Keratinocyte (primary cell): ENCODE measurements around the gene SYT1. TPM values are rescaled to one million over a fixed set of nuclear protein-coding genes. Genes with fewer than 3 reads are reported as not detected.

ENCODE experiments used
- DNase-seq: peaks from one replicate; pipeline ENCODE4 v3.0.0-alpha.2; 2011; ENCODE audit warnings: low read depth, missing footprints, low spot score
- FAIRE-seq: peaks from 2 replicates; lab custom pipeline; 2011; peaks lifted over from hg19 to GRCh38; lab: Jason Lieb, UNC
- H2AFZ ChIP-seq: 2 replicates; pipeline ENCODE4 v1.6.0; 2012; ENCODE audit warnings: low read length, control low read depth, inconsistent platforms; ENCODE audit not compliant: control insufficient read depth
- H3K27ac ChIP-seq: 2 replicates; pipeline ENCODE4 v1.5.1; 2011; ENCODE audit warnings: low read length; ENCODE audit not compliant: control insufficient read depth, insufficient read depth
- H3K27me3 ChIP-seq: 3 replicates; pipeline ENCODE4 v1.6.0; 2011; ENCODE audit warnings: low read length; ENCODE audit not compliant: control insufficient read depth, insufficient read depth; ENCODE audit errors: extremely low read depth
- H3K36me3 ChIP-seq, 2 experiments: 2 replicates in 1 of 2; 3 replicates in 1 of 2; pipeline ENCODE4 v1.5.1; 2011; ENCODE audit warnings: low read length in 2 of 2, mild to moderate bottlenecking in 1 of 2; ENCODE audit not compliant: control insufficient read depth in 2 of 2, insufficient read depth in 2 of 2; ENCODE audit errors: extremely low read depth in 1 of 2
- H3K4me1 ChIP-seq: 3 replicates; pipeline ENCODE4 v1.5.1; 2011; ENCODE audit warnings: low read length; ENCODE audit not compliant: control insufficient read depth, insufficient read depth; ENCODE audit errors: extremely low read depth
- H3K4me2 ChIP-seq: 3 replicates; pipeline ENCODE4 v1.6.0; 2011; ENCODE audit warnings: low read depth, low read length; ENCODE audit not compliant: control insufficient read depth, insufficient read depth; ENCODE audit errors: extremely low read depth
- H3K4me3 ChIP-seq, 3 experiments: fragments of 200-600 bp in 1 of 3; sonication (generic) in 1 of 3; 2 replicates in 2 of 3; 3 replicates in 1 of 3; pipeline ENCODE4 v1.5.1; 2011 to 2016; ENCODE audit warnings: low read length in 3 of 3, mild to moderate bottlenecking in 3 of 3, control low read depth in 2 of 3, inconsistent platforms in 1 of 3, low read depth in 1 of 3, mixed read lengths in 1 of 3, mixed run types in 1 of 3, moderate library complexity in 1 of 3; ENCODE audit not compliant: control insufficient read depth in 2 of 3, insufficient read depth in 2 of 3; ENCODE audit errors: extremely low read depth in 1 of 3
- H3K79me2 ChIP-seq: 2 replicates; pipeline ENCODE4 v1.6.0; 2012; ENCODE audit warnings: low read length; ENCODE audit not compliant: control insufficient read depth, insufficient read depth
- H3K9ac ChIP-seq: 3 replicates; pipeline ENCODE4 v1.6.0; 2011; ENCODE audit warnings: low read length; ENCODE audit not compliant: control insufficient read depth, insufficient read depth; ENCODE audit errors: extremely low read depth
- H3K9me1 ChIP-seq: 3 replicates; pipeline ENCODE4 v1.6.0; 2011; ENCODE audit warnings: low read length; ENCODE audit not compliant: control insufficient read depth, insufficient read depth; ENCODE audit errors: extremely low read depth
- H3K9me3 ChIP-seq: 2 replicates; pipeline ENCODE4 v1.5.1; 2012; ENCODE audit warnings: low read depth, low read length; ENCODE audit not compliant: control insufficient read depth
- H4K20me1 ChIP-seq: 3 replicates; pipeline ENCODE4 v1.6.0; 2011; ENCODE audit warnings: low read length; ENCODE audit not compliant: control insufficient read depth, insufficient read depth; ENCODE audit errors: extremely low read depth
- CTCF ChIP-seq, 3 experiments: IDR thresholded peaks in 1 of 3; conservative IDR thresholded peaks in 1 of 3; optimal IDR thresholded peaks in 1 of 3; 2 replicates in 2 of 3; 3 replicates in 1 of 3; pipeline versions ENCODE3 to v1.5.1; 2011; ENCODE audit warnings: low read length in 3 of 3, mild to moderate bottlenecking in 3 of 3, moderate library complexity in 2 of 3, control low read depth in 1 of 3, inconsistent platforms in 1 of 3; ENCODE audit not compliant: insufficient read depth in 2 of 3; ENCODE audit errors: extremely low read depth in 1 of 3
- EZH2 ChIP-seq: IDR thresholded peaks from one replicate; pipeline ENCODE4 v1.6.1; 2012; ENCODE audit warnings: inconsistent platforms, mild to moderate bottlenecking, low read length, moderate library complexity
- dilution Hi-C: fragments of 300-500 bp; cut with MboI; formaldehyde crosslinking; loops from one replicate; pipeline ENCODE4 v1.7.0; 2020; ENCODE audit warnings: low sequenced_read_pairs; ENCODE audit not compliant: extremely low pct_ligation_motif_present
- polyA plus RNA-seq, 5 experiments: library from polyadenylated mRNA; depleted of rRNA in 3 of 5; stranded (reverse) in 3 of 5; stranded (forward) in 1 of 5; unstranded in 1 of 5; fragments of >200 nt; gene quantifications; 1 replicate in 1 of 5; 2 replicates in 3 of 5; 3 replicates in 1 of 5; pipeline versions ENCODE4 v1.2.1 to v1.2.3, GENCODE V29; 2011 to 2012; ENCODE audit warnings: missing spikeins in 2 of 5, low read depth in 1 of 5, low replicate concordance in 1 of 5

The SYT1 gene
- polyA plus RNA-seq, 1 donor (not counting 4 experiments of a cell fraction or from before 2014, with no cell fraction given) = 6.1 TPM

GRCh38 chr12:79115743-79116142, 251.2 kb downstream of the SYT1 start:
- Histone ChIP-seq H2AFZ (no peak overlapping the region), H3K4me3 (no peak overlapping the region), H3K4me2 (no peak overlapping the region), H3K9ac (no peak overlapping the region), H3K4me1 (no peaks in the 10 kb centered on the region), H4K20me1 (no peaks in the 10 kb centered on the region), H3K9me3 (no peaks in the 10 kb centered on the region), H3K79me2 (no peaks in the 10 kb centered on the region), H3K27me3 (no peaks in the 10 kb centered on the region), H3K9me1 (no peaks in the 10 kb centered on the region), H3K27ac (no peak overlapping the region), H3K36me3 (no peaks in the 10 kb centered on the region)
- DNase-seq = no peak
- dilution Hi-C loops = no loop called here
- FAIRE-seq = no peak
- TF ChIP-seq EZH2 (no peak), CTCF (optimal IDR thresholded peaks at IDR 0.05 in 1 of 3, IDR thresholded peaks at IDR 0.05 in 1 of 3, conservative IDR thresholded peaks at IDR 0.05 in 1 of 3; ENCODE audit: extremely low read depth in 1 of 3, insufficient read depth in 2 of 3, low read length in 3 of 3) (no peak)

- dilution Hi-C loops = no loop called here
- FAIRE-seq (no peak), DNase-seq (no peak)
Measured at GRCh38 chr12:79119796-79120195, 255.2 kb downstream of the SYT1 start.

More at GRCh38 chr12:79119796-79120195, 255.2 kb downstream of the SYT1 start:
- Histone ChIP-seq H3K4me3 (no peak overlapping the region), H3K27ac (no peak overlapping the region), H3K4me2 (no peak overlapping the region), H4K20me1 (no peaks in the 10 kb centered on the region), H3K9ac (no peak overlapping the region), H3K27me3 (no peaks in the 10 kb centered on the region), H3K4me1 (no peaks in the 10 kb centered on the region), H2AFZ (no peak overlapping the region), H3K9me3 (no peaks in the 10 kb centered on the region), H3K36me3 (no peaks in the 10 kb centered on the region), H3K9me1 (no peaks in the 10 kb centered on the region), H3K79me2 (no peaks in the 10 kb centered on the region)
- TF ChIP-seq CTCF (optimal IDR thresholded peaks at IDR 0.05 in 1 of 3, IDR thresholded peaks at IDR 0.05 in 1 of 3, conservative IDR thresholded peaks at IDR 0.05 in 1 of 3; ENCODE audit: extremely low read depth in 1 of 3, insufficient read depth in 2 of 3, low read length in 3 of 3) (no peak), EZH2 (no peak)
